ENCODE data around the gene PDE4D. TPM values are rescaled to one million over a fixed set of nuclear protein-coding genes. Genes with fewer than 3 reads are reported as not detected.
A peak's percentile ranks its signal among the peaks of the same experiment; 100 is the strongest.

PDE4D gene
- polyA plus RNA-seq, 1 donor, result 23.1 TPM

DNA sequence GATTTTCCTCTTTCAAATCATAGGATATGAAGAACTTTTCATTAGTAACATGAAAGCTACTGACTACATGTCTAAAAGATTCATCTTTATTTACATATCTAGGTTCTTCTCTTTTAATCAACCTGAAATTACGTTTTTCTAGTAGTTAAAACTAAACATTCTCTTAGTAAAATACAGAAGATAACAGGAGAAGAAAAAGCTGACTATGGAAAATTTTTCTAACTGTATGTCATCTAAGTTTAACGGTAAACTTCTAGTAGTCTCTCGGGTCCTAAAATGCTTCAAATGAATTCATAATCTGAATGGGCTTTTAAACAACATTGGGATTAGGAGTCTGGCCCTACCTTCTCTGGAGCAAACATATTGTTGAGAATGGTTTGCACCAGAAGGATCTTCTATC lies 151.9 kb downstream of the PDE4D start:
- DNase-seq, result no peak

DNA sequence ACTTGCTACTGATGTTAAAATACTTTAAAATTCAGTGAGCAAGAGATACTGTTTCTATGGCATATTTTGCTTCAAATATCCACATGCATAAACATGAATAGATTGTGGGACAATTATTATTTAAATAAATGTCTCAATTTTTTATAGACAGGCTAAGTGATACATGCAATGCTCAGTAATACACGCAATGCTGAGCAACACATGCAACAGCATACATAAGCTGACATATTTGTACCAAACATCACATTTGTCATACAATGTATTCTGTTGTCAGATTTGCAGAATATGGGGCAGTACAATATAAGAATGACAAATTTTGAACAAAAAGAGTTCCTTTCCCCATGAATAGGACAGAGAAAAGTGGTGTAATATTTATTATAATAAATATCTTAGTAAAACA lies 155.5 kb downstream of the PDE4D start:
- DNase-seq, result no peak

DNA sequence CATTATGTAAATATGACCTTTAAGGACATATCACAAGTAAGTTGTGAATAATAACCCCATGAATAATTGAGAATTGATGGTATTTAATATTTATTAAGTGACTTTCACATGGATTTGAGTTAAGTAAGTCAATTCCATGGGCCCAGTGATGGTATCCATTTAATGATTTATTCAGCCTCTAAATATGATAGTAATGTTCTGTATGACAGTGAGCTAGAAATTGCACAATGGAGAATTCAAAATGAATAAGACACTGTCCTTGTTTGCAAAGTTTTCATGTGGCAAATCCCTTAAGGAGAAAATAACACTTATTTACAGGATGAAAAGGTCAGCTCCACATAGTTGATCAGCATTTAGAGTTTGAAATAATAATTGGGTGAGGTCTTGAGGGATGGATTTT lies 160.7 kb downstream of the PDE4D start:
- no peak for DNase-seq

DNA sequence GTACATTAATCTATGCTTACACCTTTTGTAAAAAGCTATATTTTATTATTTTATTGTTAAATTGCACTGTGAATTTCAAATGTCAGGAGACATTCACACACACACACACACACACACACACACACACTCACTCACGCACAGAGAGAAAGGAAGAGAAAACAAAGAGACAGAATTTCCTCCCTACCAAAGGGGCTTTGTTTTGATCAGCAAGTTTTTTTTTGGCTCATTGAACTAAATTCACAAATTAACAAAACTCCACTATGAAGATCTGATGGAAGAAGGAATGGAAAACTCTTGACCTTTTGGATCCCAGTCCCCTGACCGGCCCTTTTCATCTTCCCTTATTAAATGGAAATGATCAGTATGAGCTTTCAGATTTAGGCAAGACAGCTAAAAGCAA lies 161.2 kb downstream of the PDE4D start:
- DNase-seq, result no peak

DNA sequence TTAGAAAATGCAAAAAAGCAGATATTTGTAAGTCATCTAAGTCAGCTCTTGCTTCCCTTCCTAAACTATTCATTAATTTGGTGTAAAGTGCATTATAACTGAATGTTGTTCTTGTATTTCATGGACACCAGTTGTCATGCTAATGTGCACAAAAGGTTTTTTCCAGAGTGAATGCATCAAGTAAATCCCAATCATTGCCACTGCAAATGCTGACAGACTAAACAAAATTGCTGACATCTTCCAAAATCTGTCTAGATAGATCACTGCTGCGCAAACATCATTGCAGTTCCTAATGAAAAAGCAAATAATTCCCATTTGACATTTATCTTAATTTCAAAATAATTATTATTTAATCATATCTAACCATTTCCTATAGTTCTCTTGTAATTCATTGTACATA lies 161.7 kb downstream of the PDE4D start:
- no peak for DNase-seq

DNA sequence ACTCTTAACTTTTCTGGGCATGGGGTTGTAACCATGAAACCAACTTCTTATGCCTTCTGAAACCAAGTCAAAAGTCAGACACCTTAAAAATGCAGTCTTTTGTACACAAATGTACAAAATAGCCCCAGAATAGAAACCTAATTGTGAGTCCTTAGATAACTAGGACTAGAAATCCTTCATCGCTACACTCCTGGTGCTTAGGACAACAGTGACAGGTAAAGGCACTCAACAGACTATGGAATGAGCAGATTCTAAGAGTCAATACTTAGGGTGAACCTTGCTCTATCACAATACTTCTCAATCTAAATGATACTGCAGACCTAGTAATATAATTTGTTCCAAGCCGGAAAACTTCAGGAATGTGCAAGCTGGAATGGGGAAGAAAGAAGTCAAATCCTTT lies 163.7 kb downstream of the PDE4D start:
- no peak for DNase-seq

DNA sequence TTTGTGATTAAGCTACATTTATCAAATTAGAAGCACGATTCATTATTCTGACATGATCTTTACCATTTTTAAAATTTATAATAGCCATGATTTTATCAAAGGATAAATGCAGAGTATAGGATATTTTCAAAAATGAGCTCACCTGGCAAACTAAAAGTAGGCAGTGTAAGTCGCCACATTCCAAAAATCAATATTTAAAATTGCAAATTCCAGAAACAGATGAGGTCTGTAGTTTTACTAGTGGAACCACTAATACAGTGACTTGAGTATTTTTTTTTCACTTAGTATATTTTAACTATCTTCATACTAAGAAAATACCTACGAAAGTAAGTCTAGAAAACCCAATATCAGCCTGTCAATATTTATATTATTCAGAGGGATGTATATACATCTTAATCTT lies 164.2 kb downstream of the PDE4D start:
- DNase-seq, result no peak

DNA sequence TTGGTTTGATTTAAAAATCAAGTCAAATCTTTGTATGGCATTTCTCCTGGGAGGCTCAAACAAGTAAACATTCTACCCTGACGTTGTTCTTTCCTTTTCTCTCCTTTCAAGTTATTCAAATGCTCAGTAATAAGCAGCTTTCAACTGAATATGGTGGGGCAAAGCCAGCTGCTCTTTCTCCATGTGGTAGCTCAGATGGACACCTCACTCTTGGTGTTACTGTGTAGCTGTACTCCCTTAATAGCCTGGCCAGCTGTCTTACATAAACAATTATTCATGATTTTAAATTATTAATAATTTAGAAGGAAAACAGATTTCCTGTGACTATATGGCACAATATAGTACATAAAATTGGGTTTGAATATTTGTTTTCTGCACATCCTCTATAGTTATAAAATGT lies 165.2 kb downstream of the PDE4D start:
- DNase-seq, result no peak

DNA sequence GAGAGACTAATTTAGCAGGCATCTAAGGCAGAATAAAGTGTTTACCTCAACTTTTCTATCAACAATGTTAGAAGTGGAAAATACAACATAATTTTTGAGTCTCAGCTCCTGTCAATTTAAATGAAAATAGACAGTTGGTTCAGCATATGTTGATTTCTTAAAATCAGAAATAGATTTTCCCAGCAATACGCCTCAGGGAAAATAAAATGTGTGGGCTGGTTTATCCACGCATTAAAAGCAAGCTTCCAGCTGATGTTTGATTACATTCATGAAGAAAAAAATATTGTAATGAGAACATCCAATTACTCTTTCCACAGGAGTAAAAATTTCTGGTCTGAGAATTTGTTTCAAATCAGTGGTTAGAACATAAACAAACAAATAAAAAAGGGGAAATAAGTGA lies 166.3 kb downstream of the PDE4D start:
- no peak for DNase-seq

DNA sequence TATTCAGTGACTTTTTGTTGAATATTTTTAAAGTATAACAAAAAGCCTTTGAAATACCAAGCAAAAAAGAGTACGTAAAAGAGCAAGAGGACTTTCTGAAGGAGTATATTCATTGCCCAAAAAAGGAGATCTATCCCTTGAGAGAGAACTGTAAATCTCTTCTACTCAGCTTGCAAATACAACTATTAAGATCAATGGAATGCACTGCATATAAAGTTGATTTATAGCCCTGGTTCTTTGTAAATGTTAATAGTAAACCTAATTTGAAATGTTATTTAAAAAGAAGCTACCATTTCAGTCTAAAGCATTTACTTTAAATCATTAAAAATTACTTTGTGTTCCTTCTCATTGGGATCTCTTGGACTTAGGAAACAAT lies 168.1 kb downstream of the PDE4D start:
- peak; percentile 61 for DNase-seq

DNA sequence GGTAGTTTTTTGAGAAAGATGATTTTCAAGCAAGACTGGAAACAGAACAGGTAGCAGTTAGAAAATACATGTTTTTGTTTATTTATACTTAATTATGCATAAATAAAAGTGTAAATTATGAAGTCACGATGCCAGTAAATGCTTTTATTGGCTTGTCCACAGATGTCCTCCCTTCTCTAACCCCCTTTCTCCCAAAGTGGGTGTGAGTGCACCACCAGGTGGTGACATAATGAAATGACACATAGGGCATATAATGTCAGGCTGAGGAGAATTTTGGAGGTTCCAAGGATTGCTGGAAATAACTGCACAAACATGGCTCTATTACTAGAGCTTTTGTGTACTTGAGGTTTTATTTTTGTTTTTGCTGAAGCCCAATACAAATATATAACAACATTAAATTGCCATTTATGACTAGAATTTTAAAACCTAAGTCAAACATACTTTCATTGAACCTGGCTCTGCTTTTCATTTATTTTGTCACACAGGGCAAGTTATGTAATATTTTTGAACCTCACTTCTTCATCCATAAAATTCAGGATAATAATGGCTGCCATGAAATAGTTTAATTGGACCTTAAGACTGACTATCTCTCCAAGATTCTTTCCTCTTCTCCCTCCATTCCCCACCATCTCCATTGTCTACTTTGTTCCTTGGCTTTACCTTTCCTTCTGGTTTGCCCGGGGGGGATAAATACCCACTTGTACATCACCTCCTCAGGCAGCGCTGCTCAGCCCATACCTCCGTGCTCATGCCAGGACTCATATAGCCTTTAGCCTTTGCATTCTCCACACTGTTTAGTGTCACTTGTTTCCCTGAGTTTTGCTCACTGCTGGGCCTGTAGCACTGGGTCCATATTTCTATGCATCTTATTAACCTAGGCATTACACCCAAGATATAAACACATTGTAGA lies 168.8 kb downstream of the PDE4D start:
- no peak for DNase-seq

DNA sequence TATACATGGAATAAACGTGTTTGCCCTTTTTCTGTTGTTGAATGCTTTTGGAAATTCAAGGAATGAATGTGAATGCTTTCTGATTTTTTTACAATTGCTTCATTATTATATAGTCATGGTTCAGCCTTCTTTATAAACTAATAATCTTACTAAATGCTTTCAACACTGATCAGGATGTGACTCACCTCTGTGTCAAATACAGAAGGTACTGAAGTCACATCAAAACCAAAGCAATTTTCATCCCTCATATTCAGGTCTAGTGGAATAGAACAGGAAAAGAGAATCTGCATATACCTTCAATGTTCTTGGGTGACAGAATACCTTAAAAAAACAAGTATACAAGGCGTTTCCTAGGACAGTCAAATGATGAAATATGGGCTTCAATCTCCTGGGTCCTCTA lies 170.7 kb downstream of the PDE4D start:
- DNase-seq, result no peak

DNA sequence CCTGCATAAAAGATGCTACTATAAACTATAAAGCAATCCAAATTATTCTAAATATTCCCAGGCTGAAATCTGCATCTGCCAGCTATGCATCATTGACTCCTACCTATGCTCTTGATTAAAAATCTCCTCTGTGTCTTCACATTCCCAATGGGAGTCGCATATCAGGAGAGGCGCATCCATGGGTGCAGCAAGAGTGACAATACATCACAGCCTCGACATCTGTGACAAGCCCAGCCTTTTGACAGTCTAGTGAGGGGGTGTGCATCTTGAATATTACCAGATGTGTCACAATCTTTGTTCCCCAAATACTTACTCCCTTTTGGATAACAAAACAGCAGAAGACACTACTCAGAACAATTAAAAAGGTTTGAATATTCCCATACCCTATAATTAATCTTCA lies 171.8 kb downstream of the PDE4D start:
- DNase-seq, result no peak

DNA sequence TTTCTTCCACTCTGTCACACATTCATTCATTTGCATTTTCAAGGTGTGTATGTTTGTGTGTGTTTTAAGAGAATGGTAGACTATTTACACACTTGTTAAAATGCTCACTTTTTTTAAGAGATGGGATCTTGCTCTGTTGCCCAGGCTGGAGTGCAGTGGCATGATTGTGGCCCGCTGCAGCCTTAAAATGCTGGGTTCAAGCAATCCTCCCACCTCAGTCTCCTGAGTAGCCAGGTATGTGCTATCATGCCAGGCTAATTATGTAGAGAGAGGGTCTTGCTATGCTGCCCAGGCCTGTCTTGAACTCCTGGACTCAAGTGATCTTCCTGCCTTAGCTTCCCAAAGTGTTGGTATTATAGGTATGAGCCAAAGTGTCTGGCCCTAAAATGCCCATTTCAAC lies 173.5 kb downstream of the PDE4D start:
- no peak for DNase-seq

DNA sequence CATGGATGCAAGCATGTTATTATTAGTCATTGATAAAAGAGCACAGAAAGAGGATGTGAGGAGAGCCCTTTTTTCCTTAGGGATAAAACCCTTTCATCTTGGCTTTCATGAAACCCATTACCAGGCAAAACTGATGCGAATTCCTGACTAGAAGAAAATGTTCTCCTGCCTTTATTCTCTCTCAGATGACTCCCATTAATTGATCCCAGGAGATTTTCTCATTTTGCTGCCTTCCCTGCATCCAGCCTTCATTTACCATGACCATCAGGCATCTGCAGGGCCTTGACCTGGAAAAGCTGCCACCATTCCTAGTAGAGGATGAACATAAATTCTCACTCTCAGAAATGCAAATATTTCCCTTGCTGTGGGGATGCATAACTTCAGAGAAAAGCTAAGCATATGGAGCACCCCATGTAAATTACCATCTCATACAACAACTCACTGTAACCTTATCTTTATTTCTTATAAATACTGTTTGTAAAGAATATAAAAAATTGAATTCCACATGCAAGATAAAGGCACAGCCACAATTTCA lies 176.5 kb downstream of the PDE4D start:
- DNase-seq, result no peak

DNA sequence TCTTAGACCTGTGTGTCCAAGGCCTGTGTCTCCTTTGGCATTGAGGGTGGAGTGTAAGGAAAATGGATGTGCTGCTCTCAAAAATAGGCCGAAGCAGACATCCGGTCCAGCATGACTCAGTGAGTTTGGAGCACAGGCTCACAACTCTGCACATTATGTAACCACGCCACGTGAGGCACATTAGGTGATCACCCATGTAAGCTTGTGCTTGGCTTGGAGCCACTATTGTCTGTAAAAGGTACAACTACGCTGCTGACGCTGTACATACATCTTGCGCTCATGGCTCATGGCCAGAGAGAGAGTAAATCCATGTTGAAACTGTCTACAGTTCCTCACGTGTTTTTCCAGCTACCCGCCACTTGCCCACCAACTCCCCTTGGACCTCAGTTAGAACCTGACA lies 177.5 kb downstream of the PDE4D start:
- no peak for DNase-seq

DNA sequence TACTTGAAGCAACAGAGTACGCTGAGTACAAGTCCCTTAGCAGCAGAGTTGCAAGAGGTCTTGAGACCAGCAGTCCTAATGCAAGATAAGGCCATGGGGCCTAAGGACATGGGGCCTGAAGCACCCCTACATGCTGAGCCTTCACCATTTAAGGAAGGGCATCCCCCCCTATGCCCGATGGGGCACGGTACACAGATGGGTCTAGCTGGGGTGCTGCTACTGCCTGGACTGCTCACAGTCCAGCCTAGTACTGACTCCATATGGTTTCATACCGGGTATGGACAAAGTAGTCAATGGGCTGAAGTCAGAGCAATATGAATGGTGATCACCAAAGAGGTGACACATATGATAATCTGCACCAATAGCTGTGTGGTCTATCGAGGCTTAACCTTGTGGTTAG lies 178.3 kb downstream of the PDE4D start:
- DNase-seq, result no peak

DNA sequence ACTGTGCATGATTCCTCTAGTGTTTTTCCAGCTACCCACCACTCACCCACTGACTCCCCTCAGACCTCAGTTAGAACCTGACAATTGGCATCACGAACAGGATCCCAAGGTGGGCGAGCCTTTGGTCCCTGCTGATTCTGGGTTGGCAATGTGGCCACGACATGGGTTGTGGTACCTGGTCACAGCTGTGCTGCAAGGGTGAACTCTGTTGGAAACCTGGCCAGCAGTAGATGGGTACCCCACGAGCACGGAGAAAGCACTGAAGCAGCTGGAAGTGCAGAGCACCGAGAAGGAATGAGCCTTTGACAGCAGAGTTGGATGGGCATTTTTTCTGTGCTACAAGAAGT lies 180.1 kb downstream of the PDE4D start:
- no peak for DNase-seq

DNA sequence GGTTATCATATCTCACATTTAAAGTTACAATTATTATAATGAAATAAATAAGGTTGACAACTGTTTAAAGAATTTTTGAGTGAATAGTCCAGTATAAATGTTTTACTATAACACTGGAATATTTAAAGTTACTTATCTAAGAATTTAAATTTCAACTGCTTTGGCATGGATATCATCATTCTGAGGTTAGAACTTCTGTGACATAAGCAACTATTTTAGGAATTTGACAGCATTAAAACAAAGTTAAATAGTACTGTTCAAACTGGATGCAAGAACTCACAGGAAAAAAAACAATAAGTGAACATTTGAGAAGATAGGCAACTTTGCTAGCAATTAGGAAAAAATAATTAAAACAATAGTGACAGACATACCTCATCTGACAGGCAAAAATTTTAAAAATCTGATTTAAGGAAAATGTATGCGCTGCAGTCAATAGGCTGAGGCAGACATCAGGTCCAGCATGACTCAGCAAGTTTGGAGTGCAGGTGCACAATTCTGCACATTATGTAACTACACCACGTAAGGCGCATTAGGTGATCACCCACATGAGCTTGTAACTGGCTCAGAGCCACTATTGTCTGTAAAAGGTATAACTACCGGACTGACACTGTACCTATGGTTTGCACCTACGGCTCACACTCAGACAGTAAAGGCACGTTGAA lies 180.6 kb downstream of the PDE4D start:
- no peak for DNase-seq

DNA sequence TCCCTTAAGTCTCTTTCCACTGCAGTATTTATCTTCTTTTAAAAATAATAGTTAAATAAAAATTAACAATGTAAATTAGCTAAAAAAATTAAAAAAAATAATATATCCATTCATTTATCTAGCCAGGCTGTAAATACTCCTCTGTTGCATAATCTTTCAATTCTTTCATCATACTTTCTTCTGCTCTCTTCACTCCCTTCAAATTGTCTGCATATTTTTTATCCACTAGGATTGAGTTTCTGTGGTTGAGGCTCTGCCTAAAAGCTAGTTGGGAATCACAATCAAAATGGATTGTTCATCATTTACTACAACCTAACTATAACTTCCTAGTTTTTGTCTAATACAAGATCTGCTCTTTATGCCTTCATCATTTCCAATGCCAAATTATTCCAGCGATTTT lies 182.2 kb downstream of the PDE4D start:
- no peak for DNase-seq

DNA sequence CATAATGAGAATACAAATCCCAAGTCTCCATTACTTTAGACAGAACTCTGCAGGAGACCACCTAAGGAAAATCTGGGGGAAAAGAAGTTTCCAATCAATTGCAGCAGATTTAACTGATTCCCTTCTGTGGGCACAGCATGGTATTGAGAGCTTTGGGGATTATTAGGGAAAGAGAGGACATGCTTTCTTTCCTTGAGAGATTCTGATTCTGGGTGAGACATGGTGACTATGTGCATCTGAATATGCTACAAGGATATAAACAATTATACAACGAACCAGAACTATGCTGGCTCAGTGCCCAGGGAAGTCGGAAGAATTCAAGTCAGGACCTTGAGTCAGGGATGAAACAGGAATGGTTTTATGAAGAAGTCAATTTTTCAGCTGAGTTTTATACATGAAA lies 183.7 kb downstream of the PDE4D start:
- no peak for DNase-seq

DNA sequence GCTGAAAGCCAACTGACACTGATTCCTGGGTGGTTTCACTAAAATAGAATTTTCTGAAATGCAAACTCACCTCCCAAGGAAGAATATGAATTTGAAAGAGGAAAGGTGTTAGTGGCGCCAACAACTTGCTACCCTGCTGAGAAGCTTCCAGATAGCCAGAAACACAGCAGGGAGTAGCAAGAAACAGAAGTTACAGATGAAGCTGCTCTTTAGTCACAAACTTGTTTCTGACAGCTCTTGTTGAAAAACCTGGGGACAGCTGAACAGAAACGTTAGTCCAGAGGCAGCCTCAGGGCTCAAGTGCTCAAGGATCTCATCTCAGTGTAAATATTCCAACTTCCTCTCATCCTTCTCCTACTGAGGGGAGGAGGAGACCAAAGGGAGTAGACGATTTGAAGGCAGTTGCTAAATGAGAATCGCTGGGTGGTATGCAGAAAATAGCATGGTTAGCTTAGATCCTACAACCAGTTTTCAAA lies 184.1 kb downstream of the PDE4D start:
- no peak for DNase-seq

DNA sequence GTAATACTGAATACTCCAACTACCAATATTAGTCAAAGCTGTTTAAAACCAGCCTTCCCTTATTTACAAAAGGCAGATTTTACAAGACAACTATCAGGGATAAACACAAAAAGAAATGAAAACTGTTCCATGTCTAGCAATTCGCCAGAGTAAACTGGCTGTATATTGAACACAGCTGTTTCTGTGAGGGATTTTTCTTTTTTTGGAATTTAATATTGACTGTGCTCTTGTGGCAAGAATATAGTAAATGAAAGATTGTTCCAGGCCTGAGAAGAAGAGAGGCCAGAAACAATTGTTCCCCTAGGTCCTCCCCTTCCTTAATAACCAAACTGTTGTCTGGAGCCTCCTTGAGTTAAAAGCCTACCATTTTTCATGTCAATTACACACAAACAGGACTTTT lies 188.6 kb downstream of the PDE4D start:
- DNase-seq, result no peak

DNA sequence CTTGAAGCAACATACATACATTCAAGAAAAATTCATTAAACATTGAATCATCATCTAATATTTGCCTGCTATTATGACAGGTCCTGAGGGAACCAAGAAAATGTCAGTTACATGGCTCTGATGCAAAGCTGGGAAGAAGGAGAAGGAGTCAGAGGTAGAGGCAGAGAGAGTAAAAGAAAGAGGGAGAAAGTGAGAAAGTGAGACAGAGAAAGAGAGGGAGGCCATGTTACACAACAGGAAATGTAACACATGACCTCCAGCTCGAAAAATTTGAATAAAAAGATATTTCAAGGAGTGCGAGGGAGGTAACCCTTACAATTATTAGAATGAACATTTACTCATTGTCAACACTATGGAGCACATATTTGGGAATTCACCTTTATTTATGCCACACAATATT lies 189.7 kb downstream of the PDE4D start:
- DNase-seq, result no peak

Measured in left kidney (tissue), 2 donors.